Hematopoietic multipotent progenitor cell treated with erythropoietin and hydrocortisone succinate and interleukin-3 and kit ligand, for 8 days (in vitro differentiated cells): Measurements from ENCODE around the gene SRCAP.
A peak's percentile ranks its signal among the peaks of the same experiment; 100 is the strongest.

Source experiments
- DNase-seq: peaks from one replicate; pipeline ENCODE4 v3.0.0-alpha.2; 2015

SRCAP gene

GRCh38 chr16:30737794-30738648 lies 39.0 kb downstream of the SRCAP start:
- no peak for DNase-seq

- DNase-seq, result no peak
These were observed 40.3 kb downstream of the SRCAP start for GRCh38 chr16:30738984-30739951.

- DNase-seq, result peak; percentile 86
These were observed 41.6 kb downstream of the SRCAP start for GRCh38 chr16:30740364-30741251.

GRCh38 chr16:30741461-30741914 lies 42.5 kb downstream of the SRCAP start:
- DNase-seq, result no peak

GRCh38 chr16:30743716-30744115 lies 44.7 kb downstream of the SRCAP start:
- DNase-seq, result no peak

GRCh38 chr16:30744183-30744582 lies 45.2 kb downstream of the SRCAP start:
- no peak for DNase-seq

- DNase-seq, result no peak
These were observed 46.1 kb downstream of the SRCAP start for GRCh38 chr16:30745082-30745481.

- no peak for DNase-seq
These were observed 47.7 kb downstream of the SRCAP start for GRCh38 chr16:30746638-30747175.

- DNase-seq, result peak; percentile 16
These were observed 48.4 kb downstream of the SRCAP start for GRCh38 chr16:30747331-30747730.

GRCh38 chr16:30747799-30748633 lies 49.0 kb downstream of the SRCAP start, which contains the start of gene PHKG2:
PHKG2 (plus strand) TSS chr16:30748425; CDS start chr16:30748821, 396 bp downstream.
- DNase-seq, result peak; percentile 99

GRCh38 chr16:30748634-30749445 lies 49.9 kb downstream of the SRCAP start:
- peak; percentile 33 for DNase-seq

GRCh38 chr16:30750201-30750600 lies 51.2 kb downstream of the SRCAP start:
- no peak for DNase-seq

GRCh38 chr16:30750876-30751465 lies 52.0 kb downstream of the SRCAP start:
- no peak for DNase-seq

GRCh38 chr16:30753596-30753995 lies 54.6 kb downstream of the SRCAP start:
- DNase-seq, result no peak

- DNase-seq, result no peak
These were observed 57.2 kb downstream of the SRCAP start for GRCh38 chr16:30755955-30756780.

- DNase-seq, result no peak
These were observed 57.8 kb downstream of the SRCAP start for GRCh38 chr16:30756781-30757100.

- DNase-seq, result no peak
These were observed 58.3 kb downstream of the SRCAP start for GRCh38 chr16:30757316-30757715.

GRCh38 chr16:30758988-30759491 lies 60.1 kb downstream of the SRCAP start:
- DNase-seq, result no peak
